K562 (cell line): Measurements from ENCODE around the gene AGAP1. TPM values are rescaled to one million over a fixed set of nuclear protein-coding genes. Genes with fewer than 3 reads are reported as not detected.

Experiments used
- ATAC-seq: fragments of 200-7000 bp; cut with Tn5 transposase; 3 replicates; pipeline ENCODE4 v1.9.1; 2020; ENCODE audit warnings: moderate library complexity
- BruUV-seq: library from RNA; stranded (reverse); fragments of 400-500 nt; replicated peaks from 2 replicates; lab custom pipeline; 2021; lab: Mats Ljungman, UMichigan
- CTCF ChIA-PET: fragments of 300-600 bp; formaldehyde crosslinking; extraction: SDS; loops from one replicate; lab custom pipeline; 2021; ENCODE audit warnings: low intra/inter-chr PET ratio; lab: Yijun Ruan, JAX
- POLR2A ChIA-PET: fragments of 300-600, 350-650 bp; sonication (Branson Sonifier 250); formaldehyde crosslinking; extraction: SDS; loops from one replicate; lab custom pipeline; 2021; ENCODE audit warnings: antibody characterized with exemption, inconsistent platforms; lab: Yijun Ruan, JAX
- DNase-seq, 4 experiments: peaks; one replicate each; pipeline versions ENCODE4 v3.0.0 to v3.0.0-alpha.2; 2011 to 2018; ENCODE audit warnings: low spot score in 3 of 4, mixed read lengths in 3 of 4; ENCODE audit errors: extremely low read depth in 1 of 4
- FAIRE-seq: peaks from 2 replicates; lab custom pipeline; 2011; peaks lifted over from hg19 to GRCh38; lab: Jason Lieb, UNC
- H2AFZ ChIP-seq: 2 replicates; pipeline ENCODE4 v1.6.0; 2011; ENCODE audit warnings: low read depth, low read length, control low read depth, inconsistent platforms
- H3K27ac ChIP-seq: fragments of 200-600 bp; 3 replicates; pipeline ENCODE4 v1.8.0; 2011; ENCODE audit warnings: low read depth, mild to moderate bottlenecking, control low read depth, inconsistent platforms, low read length, moderate library complexity, mixed read lengths; ENCODE audit errors: extremely low read depth
- H3K27me3 ChIP-seq, 2 experiments: fragments of 300-600 bp in 1 of 2; 2 replicates in 1 of 2; 3 replicates in 1 of 2; pipeline versions ENCODE4 v1.6.0 to v1.8.0; 2011; ENCODE audit warnings: inconsistent platforms in 2 of 2, low read length in 2 of 2, mild to moderate bottlenecking in 1 of 2, mixed read lengths in 1 of 2, moderate library complexity in 1 of 2; ENCODE audit not compliant: control insufficient read depth in 2 of 2, insufficient read depth in 2 of 2
- H3K36me3 ChIP-seq: fragments of 300-600 bp; 3 replicates; pipeline ENCODE4 v1.8.0; 2011; ENCODE audit warnings: mild to moderate bottlenecking, low read length, inconsistent platforms; ENCODE audit not compliant: control insufficient read depth, insufficient read depth
- H3K4me1 ChIP-seq, 2 experiments: fragments of 200-600 bp in 1 of 2; replicated peaks in 1 of 2; 2 replicates in 1 of 2; 3 replicates in 1 of 2; pipeline versions ENCODE4 v1.5.1 to v1.8.0; 2011; ENCODE audit warnings: inconsistent platforms in 2 of 2, low read length in 2 of 2, mild to moderate bottlenecking in 1 of 2, mixed read lengths in 1 of 2, moderate library complexity in 1 of 2; ENCODE audit not compliant: control insufficient read depth in 2 of 2, insufficient read depth in 2 of 2
- H3K4me2 ChIP-seq: 2 replicates; pipeline ENCODE4 v1.6.1; 2011; ENCODE audit warnings: low read length, control low read depth, inconsistent platforms, mixed read lengths; ENCODE audit not compliant: insufficient read depth
- H3K4me3 ChIP-seq: fragments of 200-600 bp; sonication (generic), shearing (Covaris generic); 2 replicates; pipeline ENCODE4 v1.5.1; 2016; ENCODE audit warnings: control low read depth, inconsistent platforms
- H3K79me2 ChIP-seq: fragments of 200-600 bp; 3 replicates; pipeline ENCODE4 v1.8.0; 2011; ENCODE audit warnings: low read length, inconsistent platforms; ENCODE audit not compliant: control insufficient read depth, insufficient read depth
- H3K9ac ChIP-seq, 2 experiments: 2 replicates each; pipeline versions ENCODE4 v1.6.0 to v1.6.1; 2011; ENCODE audit warnings: low read depth in 2 of 2, low read length in 2 of 2, control low read depth in 1 of 2, inconsistent platforms in 1 of 2, mild to moderate bottlenecking in 1 of 2, mixed read lengths in 1 of 2; ENCODE audit not compliant: insufficient read depth in 1 of 2
- H3K9me1 ChIP-seq: one replicate; pipeline ENCODE4 v1.6.0; 2011; ENCODE audit warnings: inconsistent platforms, mild to moderate bottlenecking, low read length, moderate library complexity; ENCODE audit not compliant: control insufficient read depth, insufficient read depth
- H3K9me3 ChIP-seq: replicated peaks from 2 replicates; pipeline ENCODE4 v1.5.1; 2011; ENCODE audit warnings: low read depth, low read length, inconsistent platforms; ENCODE audit not compliant: control insufficient read depth, insufficient read depth
- H4K20me1 ChIP-seq: replicated peaks from 2 replicates; pipeline ENCODE4 v1.6.1; 2011; ENCODE audit warnings: low read length, inconsistent platforms, mixed read lengths; ENCODE audit not compliant: control insufficient read depth, insufficient read depth
- BDP1 ChIP-seq: IDR thresholded peaks from 3 replicates; pipeline ENCODE4 v1.6.1; 2011; ENCODE audit not compliant: insufficient read length, insufficient read depth
- CUX1 ChIP-seq: fragments of 200-800 bp; sonication (Bioruptor generic); IDR thresholded peaks from 2 replicates; pipeline ENCODE4 v1.6.1; 2016; ENCODE audit warnings: missing genetic modification characterization, missing compliant biosample characterization
- HNRNPK ChIP-seq: fragments of 200-400 bp; formaldehyde crosslinking; IDR thresholded peaks from one replicate; pipeline ENCODE4 v1.6.1; 2018; ENCODE audit warnings: mild to moderate bottlenecking, low read depth, low read length; ENCODE audit not compliant: poor library complexity, severe bottlenecking
- NEUROD1 ChIP-seq: fragments of 150-350 bp; IDR thresholded peaks from 2 replicates; pipeline ENCODE4 v1.6.1; 2014; ENCODE audit warnings: borderline replicate concordance, low read length, low read depth; ENCODE audit not compliant: partially characterized antibody
- NFYB ChIP-seq: IDR thresholded peaks from 2 replicates; pipeline ENCODE4 v1.6.1; 2011; ENCODE audit warnings: mild to moderate bottlenecking, moderate library complexity; ENCODE audit not compliant: insufficient read length; ENCODE audit errors: extremely low read depth
- NR2C1 ChIP-seq, 2 experiments: fragments of 450-650 bp; IDR thresholded peaks; 2 replicates each; pipeline ENCODE4 v1.6.1; 2017; ENCODE audit warnings: mild to moderate bottlenecking in 2 of 2, antibody characterized with exemption in 1 of 2, inconsistent platforms in 1 of 2, missing compliant biosample characterization in 1 of 2, missing genetic modification characterization in 1 of 2
- PRPF4 ChIP-seq: fragments of 200-400 bp; formaldehyde crosslinking; IDR thresholded peaks from one replicate; pipeline ENCODE4 v1.6.1; 2017; ENCODE audit warnings: low read length, low read depth, mild to moderate bottlenecking; ENCODE audit not compliant: insufficient read depth, poor library complexity, severe bottlenecking
- SRSF9 ChIP-seq: fragments of 200-400 bp; formaldehyde crosslinking; IDR thresholded peaks from 2 replicates; pipeline ENCODE4 v1.6.1; 2017; ENCODE audit warnings: low read depth, low read length, borderline replicate concordance
- ZBTB8A ChIP-seq: fragments of 450-650 bp; IDR thresholded peaks from 2 replicates; pipeline ENCODE4 v1.6.1; 2018; ENCODE audit warnings: mild to moderate bottlenecking, moderate library complexity; ENCODE audit not compliant: partially characterized antibody
- WGBS: fragments of 100-300 bp; shearing (Covaris generic); methylation state at CpG from one replicate; pipeline ENCODE4 v1.1.6; 2016; ENCODE audit warnings: low coverage, mixed read lengths; ENCODE audit not compliant: insufficient coverage; ENCODE audit errors: missing lambda C conversion rate; 5-methylcytosine and 5-hydroxymethylcytosine counted together
- in situ Hi-C: fragments of 300-500 bp; cut with MboI; formaldehyde crosslinking; loops from 4 replicates; pipeline ENCODE4 v1.15.0; 2018; ENCODE audit warnings: inconsistent platforms, mixed read lengths
- intact Hi-C: fragments of 100-400 bp; cut with micrococcal nuclease; formaldehyde crosslinking; loops from 2 replicates; pipeline ENCODE4 v1.14.2; 2022
- polyA plus RNA-seq, 8 experiments: library from polyadenylated mRNA; depleted of rRNA in 4 of 8; stranded (reverse) in 5 of 8; unstranded in 3 of 8; fragments of >200 nt; fragmentation: Nextera tagmentation in 2 of 8; fragmentation: Illumina TruSeq in 1 of 8; extraction: Ambion mirVana in 2 of 8; extraction: Trizol in 1 of 8; gene quantifications; 2 replicates each; pipeline versions ENCODE4 v1.2.1 to v1.2.3, GENCODE V29; 2011 to 2014; ENCODE audit warnings: inconsistent platforms in 1 of 8, missing spikeins in 1 of 8
- total RNA-seq, 7 experiments: library from RNA; depleted of rRNA in 6 of 7; stranded (reverse); fragments of >200 nt in 6 of 7; fragmentation: Illumina TruSeq in 2 of 7; extraction: Trizol in 2 of 7; gene quantifications; 2 replicates each; pipeline versions ENCODE4 v1.2.1 to v1.2.3, GENCODE V29; 2011 to 2021; ENCODE audit warnings: low replicate concordance in 1 of 7

Gene AGAP1
- total and polyA plus RNA-seq, 9 of the 15 experiments (the other 6 are each of a cell fraction or from before 2014, with no cell fraction given), result 1.3 to 24.0 (median 10.6) TPM

GRCh38 chr2:235608200-235608887 is 114.5 kb downstream of the AGAP1 start (continued):
- no peak for TF ChIP-seq HNRNPK

GRCh38 chr2:235609321-235609720 is 115.5 kb downstream of the AGAP1 start:
- H4K20me1 ChIP-seq, result peaks cover 16% of the 10 kb centered on the region; the same call in 1 of the 2 replicates
- TF ChIP-seq NFYB (no peak), PRPF4 (no peak), NEUROD1 (no peak), SRSF9 (no peak), CUX1 (CRISPR knock-in tag) (no peak), ZBTB8A (no peak), NR2C1 (IDR thresholded peaks at IDR 0.05) (no peak), NR2C1 (tag; IDR thresholded peaks at IDR 0.05) (no peak), BDP1 (no peak)
- H3K27ac ChIP-seq, result no peak overlapping the region
- no peak for DNase-seq
- no TSS peak for BruUV-seq
- H3K4me3 ChIP-seq, result no peak overlapping the region
- 88% methylated on average over 11 of the region's 11 CpGs for WGBS
- peaks cover 67% of the 10 kb centered on the region for H3K79me2 ChIP-seq
- ATAC-seq, result no peak
- in situ Hi-C loops (no loop called here), intact Hi-C loops (no loop called here)
- H3K9me3 ChIP-seq, result no peaks in the 10 kb centered on the region
- H3K27me3 ChIP-seq, result no peaks in the 10 kb centered on the region
- ChIA-PET CTCF (no interaction called here), POLR2A (interaction anchor here (0.8 to 1.0 kb wide), 2 partner anchors 9 to 12 kb away, joined by 3 read pairs; no protein-coding TSS in a partner anchor)
- no peak overlapping the region for H2AFZ ChIP-seq
- H3K36me3 ChIP-seq, result no peaks in the 10 kb centered on the region
- no peak overlapping the region for H3K4me2 ChIP-seq
- no peak for FAIRE-seq
- no peak overlapping the region for H3K9ac ChIP-seq
- peaks cover 0 to 3% of the 10 kb centered on the region in 2 experiments; a peak in 2 of 5 replicates for H3K4me1 ChIP-seq
- no peaks in the 10 kb centered on the region for H3K9me1 ChIP-seq
